Kidney epithelial cell (primary cell): ENCODE results near the gene KCNT2. TPM values are rescaled to one million over a fixed set of nuclear protein-coding genes. Genes with fewer than 3 reads are reported as not detected.

Experiments used
- DNase-seq: peaks from one replicate; pipeline ENCODE4 v3.0.0-alpha.2; 2010; ENCODE audit warnings: low read depth
- H3K27me3 ChIP-seq: 2 replicates; pipeline ENCODE4 v1.6.0; 2011; ENCODE audit warnings: low read length; ENCODE audit not compliant: control insufficient read depth, insufficient read depth
- H3K36me3 ChIP-seq: 2 replicates; pipeline ENCODE4 v1.5.1; 2011; ENCODE audit warnings: low read length; ENCODE audit not compliant: control insufficient read depth, insufficient read depth
- H3K4me3 ChIP-seq: 2 replicates; pipeline ENCODE4 v1.5.1; 2011; ENCODE audit warnings: low read depth, mild to moderate bottlenecking, control low read depth, low read length
- CTCF ChIP-seq: IDR thresholded peaks from 2 replicates; pipeline ENCODE4 v1.5.1; 2011; ENCODE audit warnings: mild to moderate bottlenecking, moderate library complexity, low read length, control low read depth, inconsistent platforms; ENCODE audit not compliant: insufficient read depth, poor library complexity, severe bottlenecking
- total RNA-seq: library from RNA; depleted of rRNA; stranded (reverse); fragments of >200 nt; gene quantifications from 2 replicates; pipeline ENCODE4 v1.2.3, GENCODE V29; 2015

Gene KCNT2
- total RNA-seq, 1 donor from 2014 or later = 1.8 TPM

- DNase-seq = no peak
- TF ChIP-seq CTCF = no peak
- no peak overlapping the region for H3K4me3 ChIP-seq
- H3K27me3 ChIP-seq = no peaks in the 10 kb centered on the region
- H3K36me3 ChIP-seq = no peaks in the 10 kb centered on the region
These were observed 175.2 kb downstream of the KCNT2 start for GRCh38 chr1:196433000-196433399.

- TF ChIP-seq CTCF = no peak
- DNase-seq = no peak
- H3K4me3 ChIP-seq = no peak overlapping the region
- H3K27me3 ChIP-seq = no peaks in the 10 kb centered on the region
- no peaks in the 10 kb centered on the region for H3K36me3 ChIP-seq
These were observed 180.1 kb downstream of the KCNT2 start for GRCh38 chr1:196427976-196428734.

- Histone ChIP-seq H3K4me3 (no peak overlapping the region), H3K27me3 (no peaks in the 10 kb centered on the region), H3K36me3 (no peaks in the 10 kb centered on the region)
- TF ChIP-seq CTCF = no peak
- DNase-seq = no peak
These were observed 182.7 kb downstream of the KCNT2 start for GRCh38 chr1:196425513-196425912.

GRCh38 chr1:196423612-196424011 is 184.6 kb downstream of the KCNT2 start:
- no peaks in the 10 kb centered on the region for H3K27me3 ChIP-seq
- TF ChIP-seq CTCF = no peak
- no peak for DNase-seq
- no peak overlapping the region for H3K4me3 ChIP-seq
- H3K36me3 ChIP-seq = no peaks in the 10 kb centered on the region

GRCh38 chr1:196418772-196419171 is 189.5 kb downstream of the KCNT2 start:
- no peak for TF ChIP-seq CTCF
- Histone ChIP-seq H3K4me3 (no peak overlapping the region), H3K36me3 (no peaks in the 10 kb centered on the region), H3K27me3 (no peaks in the 10 kb centered on the region)
- DNase-seq = no peak

GRCh38 chr1:196415978-196416377 is 192.3 kb downstream of the KCNT2 start:
- no peak overlapping the region for H3K4me3 ChIP-seq
- TF ChIP-seq CTCF = no peak
- no peaks in the 10 kb centered on the region for H3K36me3 ChIP-seq
- no peaks in the 10 kb centered on the region for H3K27me3 ChIP-seq
- DNase-seq = no peak
